Measurements from ENCODE around the gene ESR1.
A peak's percentile ranks its signal among the peaks of the same experiment; 100 is the strongest.
"Not testable (repeated sequence)": the region's sequence is repeated elsewhere in the genome, so short reads cannot be mapped to it uniquely, and the experiment has no call there.

The ESR1 gene

GRCh38 chr6:152071843-152072242 is 264.4 kb downstream of the ESR1 start:
- intact Hi-C loops (cut with DNase I) = no loop called here
- DNase-seq = no peak

- intact Hi-C loops (cut with DNase I); DNase-seq: not testable (repeated sequence)
These were observed 268.8 kb downstream of the ESR1 start for GRCh38 chr6:152076242-152076641.

GRCh38 chr6:152078001-152078400 is 270.5 kb downstream of the ESR1 start:
- intact Hi-C loops (cut with DNase I) = no loop called here
- DNase-seq = no peak

GRCh38 chr6:152078804-152079203 is 271.3 kb downstream of the ESR1 start:
- intact Hi-C loops (cut with DNase I) = no loop called here

GRCh38 chr6:152085451-152085921 is 278.0 kb downstream of the ESR1 start:
- DNase-seq = no peak
- intact Hi-C loops (cut with DNase I) = no loop called here

More at GRCh38 chr6:152078804-152079203, 271.3 kb downstream of the ESR1 start:
- DNase-seq = no peak

GRCh38 chr6:152086223-152086873 is 278.9 kb downstream of the ESR1 start:
- intact Hi-C loops (cut with DNase I) = no loop called here
- DNase-seq = no peak

- DNase-seq = no peak
- intact Hi-C loops (cut with DNase I) = no loop called here
These were observed 279.6 kb downstream of the ESR1 start for GRCh38 chr6:152087096-152087495.

GRCh38 chr6:152087701-152088100 is 280.2 kb downstream of the ESR1 start:
- no peak for DNase-seq
- intact Hi-C loops (cut with DNase I) = no loop called here

GRCh38 chr6:152089992-152090391 is 282.5 kb downstream of the ESR1 start:
- no peak for DNase-seq
- intact Hi-C loops (cut with DNase I) = no loop called here

- intact Hi-C loops (cut with DNase I) = no loop called here
- no peak for DNase-seq
These were observed 283.7 kb downstream of the ESR1 start for GRCh38 chr6:152091201-152091600.

GRCh38 chr6:152091851-152092341 is 284.4 kb downstream of the ESR1 start:
- DNase-seq = no peak
- intact Hi-C loops (cut with DNase I) = no loop called here

GRCh38 chr6:152093711-152094110 is 286.2 kb downstream of the ESR1 start:
- intact Hi-C loops (cut with DNase I) = no loop called here
- no peak for DNase-seq

- intact Hi-C loops (cut with DNase I) = no loop called here
These were observed 286.8 kb downstream of the ESR1 start for GRCh38 chr6:152094276-152094675.

GRCh38 chr6:152094992-152095592 is 287.6 kb downstream of the ESR1 start:
- peak in 2 of 42 donors; percentile 34 to 61 for DNase-seq

More at GRCh38 chr6:152094276-152094675, 286.8 kb downstream of the ESR1 start:
- no peak for DNase-seq

GRCh38 chr6:152096863-152097496 is 289.5 kb downstream of the ESR1 start:
- no peak for DNase-seq
- intact Hi-C loops (cut with DNase I) = no loop called here

More at GRCh38 chr6:152094992-152095592, 287.6 kb downstream of the ESR1 start:
- intact Hi-C loops (cut with DNase I) = no loop called here

GRCh38 chr6:152098683-152099082 is 291.2 kb downstream of the ESR1 start:
- no peak for DNase-seq
- intact Hi-C loops (cut with DNase I) = no loop called here

GRCh38 chr6:152099446-152100182 is 292.1 kb downstream of the ESR1 start:
- no peak for DNase-seq
- intact Hi-C loops (cut with DNase I) = no loop called here

- DNase-seq = no peak
These were observed 292.7 kb downstream of the ESR1 start for GRCh38 chr6:152100183-152100618.

GRCh38 chr6:152107973-152108372 is 300.5 kb downstream of the ESR1 start:
- intact Hi-C loops (cut with DNase I) = no loop called here

More at GRCh38 chr6:152100183-152100618, 292.7 kb downstream of the ESR1 start:
- intact Hi-C loops (cut with DNase I) = no loop called here

More at GRCh38 chr6:152107973-152108372, 300.5 kb downstream of the ESR1 start:
- DNase-seq = no peak
